GM21825 (cell line): Measurements from ENCODE around the gene XAGE1A.
"Not testable (repeated sequence)": the region's sequence is repeated elsewhere in the genome, so short reads cannot be mapped to it uniquely, and the experiment has no call there.

ENCODE experiments used
- ATAC-seq: cut with Tn5 transposase; IDR thresholded peaks from one replicate; pipeline ENCODE4 v1.9.1; 2021; ENCODE audit warnings: mild to moderate bottlenecking, moderate library complexity; ENCODE audit not compliant: unreplicated experiment

XAGE1A gene

DNA sequence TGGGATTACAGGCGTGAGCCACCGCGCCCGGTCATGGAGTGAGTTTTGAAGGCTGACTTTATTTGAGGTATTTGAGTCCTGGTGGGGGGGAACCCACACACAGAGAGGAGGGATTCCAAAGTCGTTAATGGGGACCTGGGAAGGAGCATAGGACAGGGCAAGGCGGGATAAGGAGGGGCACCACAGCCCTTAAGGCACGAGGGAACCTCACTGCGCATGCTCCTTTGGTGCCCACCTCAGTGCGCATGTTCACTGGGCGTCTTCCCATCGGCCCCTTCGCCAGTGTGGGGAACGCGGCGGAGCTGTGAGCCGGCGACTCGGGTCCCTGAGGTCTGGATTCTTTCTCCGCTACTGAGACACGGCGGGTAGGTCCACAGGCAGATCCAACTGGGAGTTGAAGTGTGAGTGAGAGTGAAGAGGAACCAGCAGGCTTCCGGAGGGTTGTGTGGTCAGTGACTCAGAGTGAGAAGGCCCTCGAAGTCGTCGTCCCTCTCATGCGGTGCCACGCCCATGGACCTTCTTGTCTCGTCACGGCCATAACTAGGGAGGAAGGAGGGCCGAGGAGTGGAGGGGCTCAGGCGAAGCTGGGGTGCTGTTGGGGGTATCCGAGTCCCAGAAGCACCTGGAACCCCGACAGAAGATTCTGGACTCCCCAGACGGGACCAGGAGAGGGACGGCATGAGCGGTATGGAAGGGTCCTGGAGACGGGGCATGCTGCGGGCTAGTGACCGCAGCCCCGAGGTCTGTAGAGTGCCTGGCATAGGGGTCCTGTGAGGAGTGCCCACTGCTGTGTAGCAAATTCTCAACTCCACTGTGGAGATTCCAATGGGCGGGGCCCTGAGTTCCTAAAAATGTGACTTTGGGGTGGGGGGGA is at the start of gene XAGE1A:
Gene XAGE1A (plus strand): TSS at position 264 of the 874 bp plus-strand sequence. CDS start 1,554 bp downstream, outside the sequence.
- ATAC-seq, result not testable (repeated sequence)

- not testable (repeated sequence) for ATAC-seq
These were observed 43.6 kb upstream of the XAGE1A start for GRCh38 chrX:52452031-52452430.

- ATAC-seq, result not testable (repeated sequence)
These were observed 24.3 kb upstream of the XAGE1A start for GRCh38 chrX:52471301-52471700.

DNA sequence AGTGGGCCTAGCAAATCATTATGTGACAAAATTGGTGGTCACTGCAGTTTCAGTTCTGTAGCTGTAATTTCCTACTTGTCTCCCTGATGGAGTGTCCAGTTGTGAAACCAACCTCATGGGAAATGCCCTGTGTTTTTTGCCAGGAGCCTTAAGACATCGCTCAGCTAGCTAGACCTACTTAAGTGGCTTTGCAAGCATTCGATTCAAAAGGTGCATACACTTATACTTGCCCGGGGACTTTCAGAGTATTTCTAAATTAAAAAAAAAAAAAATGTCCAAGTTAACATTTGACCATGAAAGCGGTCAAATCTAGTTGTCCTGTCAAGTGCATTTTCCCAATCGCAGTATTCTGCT is 788 bp downstream of the XAGE1A start:
- ATAC-seq, result not testable (repeated sequence)

GRCh38 chrX:52501362-52501761 is 5.8 kb downstream of the XAGE1A start:
- not testable (repeated sequence) for ATAC-seq

DNA sequence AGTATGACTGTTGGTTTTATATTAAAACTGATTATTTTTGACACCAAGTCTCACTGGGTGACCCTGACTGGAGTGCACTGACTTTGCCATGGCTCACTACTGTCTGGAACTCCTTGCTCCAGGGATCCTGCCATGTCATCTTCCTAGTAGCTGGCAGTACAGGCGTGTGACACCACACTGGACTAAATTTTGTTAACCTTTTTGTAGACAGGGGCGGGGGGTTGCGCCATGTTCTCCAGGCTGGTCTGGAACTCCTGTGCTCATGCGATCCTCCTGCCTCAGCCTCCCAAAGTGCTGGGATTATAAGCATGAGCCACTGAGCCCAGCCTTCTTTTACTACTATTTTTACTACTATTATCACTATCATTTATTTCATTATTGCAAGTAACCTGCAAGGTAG is 8.9 kb downstream of the XAGE1A start:
- ATAC-seq, result no peak

GRCh38 chrX:52507331-52507730 is 11.7 kb downstream of the XAGE1A start:
- ATAC-seq, result no peak

DNA sequence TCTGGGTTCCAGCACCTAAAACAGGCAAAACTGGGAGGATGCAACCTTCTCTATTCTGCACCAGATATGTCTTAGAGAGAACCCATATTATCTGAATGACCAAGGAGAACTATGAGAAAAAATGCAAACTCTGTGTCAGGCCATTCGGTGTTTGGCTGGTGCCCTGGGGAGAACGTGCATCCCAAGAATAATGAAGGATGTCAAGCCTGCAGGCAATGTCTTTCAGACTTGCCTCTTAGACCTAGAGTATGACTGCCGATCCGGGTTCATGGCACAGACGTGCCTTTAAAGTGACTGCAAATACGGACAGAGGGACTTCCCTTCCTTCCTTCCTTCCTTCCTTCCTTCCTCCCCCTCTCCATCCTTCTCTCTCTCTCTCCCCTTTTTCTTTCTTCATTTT is 14.3 kb downstream of the XAGE1A start:
- no peak for ATAC-seq

- not testable (repeated sequence) for ATAC-seq
These were observed 15.5 kb downstream of the XAGE1A start for GRCh38 chrX:52511126-52511525.

DNA sequence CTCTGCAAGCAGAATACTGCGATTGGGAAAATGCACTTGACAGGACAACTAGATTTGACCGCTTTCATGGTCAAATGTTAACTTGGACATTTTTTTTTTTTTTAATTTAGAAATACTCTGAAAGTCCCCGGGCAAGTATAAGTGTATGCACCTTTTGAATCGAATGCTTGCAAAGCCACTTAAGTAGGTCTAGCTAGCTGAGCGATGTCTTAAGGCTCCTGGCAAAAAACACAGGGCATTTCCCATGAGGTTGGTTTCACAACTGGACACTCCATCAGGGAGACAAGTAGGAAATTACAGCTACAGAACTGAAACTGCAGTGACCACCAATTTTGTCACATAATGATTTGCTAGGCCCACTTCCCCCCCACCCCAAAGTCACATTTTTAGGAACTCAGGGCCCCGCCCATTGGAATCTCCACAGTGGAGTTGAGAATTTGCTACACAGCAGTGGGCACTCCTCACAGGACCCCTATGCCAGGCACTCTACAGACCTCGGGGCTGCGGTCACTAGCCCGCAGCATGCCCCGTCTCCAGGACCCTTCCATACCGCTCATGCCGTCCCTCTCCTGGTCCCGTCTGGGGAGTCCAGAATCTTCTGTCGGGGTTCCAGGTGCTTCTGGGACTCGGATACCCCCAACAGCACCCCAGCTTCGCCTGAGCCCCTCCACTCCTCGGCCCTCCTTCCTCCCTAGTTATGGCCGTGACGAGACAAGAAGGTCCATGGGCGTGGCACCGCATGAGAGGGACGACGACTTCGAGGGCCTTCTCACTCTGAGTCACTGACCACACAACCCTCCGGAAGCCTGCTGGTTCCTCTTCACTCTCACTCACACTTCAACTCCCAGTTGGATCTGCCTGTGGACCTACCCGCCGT is 20.7 kb downstream of the XAGE1A start:
- ATAC-seq, result not testable (repeated sequence)

GRCh38 chrX:52516987-52517325 is 21.3 kb downstream of the XAGE1A start, which contains the start of gene XAGE1B:
XAGE1B (minus strand) TSS chrX:52517063; CDS start chrX:52515527, 1,536 bp downstream.
- ATAC-seq, result not testable (repeated sequence)

GRCh38 chrX:52541051-52541450 is 45.4 kb downstream of the XAGE1A start:
- not testable (repeated sequence) for ATAC-seq

DNA sequence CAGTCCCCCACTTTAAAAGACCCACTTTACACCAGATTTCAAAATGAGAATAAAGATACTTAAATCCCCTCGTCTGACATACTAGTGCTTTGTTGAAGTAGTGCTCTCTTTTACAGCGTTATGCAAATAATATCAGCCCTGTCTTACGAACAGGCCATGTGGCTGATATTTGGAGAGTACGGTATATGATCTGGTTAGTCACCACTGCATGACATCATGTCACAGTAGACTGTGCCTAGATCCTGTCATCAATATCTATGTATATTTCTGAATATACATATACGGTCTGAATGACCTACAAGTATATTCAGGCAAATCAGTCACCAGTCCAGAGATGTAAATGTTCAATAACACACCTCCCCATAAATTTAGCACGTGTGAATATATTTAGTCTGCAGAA is 46.7 kb downstream of the XAGE1A start:
- no peak for ATAC-seq

GRCh38 chrX:52544147-52544840 is 48.7 kb downstream of the XAGE1A start:
- no peak for ATAC-seq

DNA sequence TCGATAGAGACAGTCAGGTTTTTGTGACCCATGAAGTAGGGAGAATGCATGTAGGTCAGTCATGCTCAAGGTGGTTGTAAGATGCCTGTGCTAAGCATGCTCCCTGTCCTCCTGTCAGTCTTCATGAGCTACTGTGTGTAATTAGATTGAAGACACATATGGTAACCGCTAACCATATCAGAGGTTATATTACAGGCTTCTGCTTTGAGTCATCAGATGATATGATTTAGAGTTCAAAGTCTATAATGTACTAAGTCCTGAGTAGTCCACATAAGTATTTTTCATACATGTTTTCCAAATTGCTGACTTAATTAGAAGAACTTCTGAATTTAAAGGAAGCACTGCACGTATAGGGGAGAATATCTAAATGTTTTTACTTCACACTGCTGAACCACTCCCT is 53.2 kb downstream of the XAGE1A start:
- not testable (repeated sequence) for ATAC-seq
